Measurements from ENCODE around the gene CTNNA2.

CTNNA2 gene

DNA sequence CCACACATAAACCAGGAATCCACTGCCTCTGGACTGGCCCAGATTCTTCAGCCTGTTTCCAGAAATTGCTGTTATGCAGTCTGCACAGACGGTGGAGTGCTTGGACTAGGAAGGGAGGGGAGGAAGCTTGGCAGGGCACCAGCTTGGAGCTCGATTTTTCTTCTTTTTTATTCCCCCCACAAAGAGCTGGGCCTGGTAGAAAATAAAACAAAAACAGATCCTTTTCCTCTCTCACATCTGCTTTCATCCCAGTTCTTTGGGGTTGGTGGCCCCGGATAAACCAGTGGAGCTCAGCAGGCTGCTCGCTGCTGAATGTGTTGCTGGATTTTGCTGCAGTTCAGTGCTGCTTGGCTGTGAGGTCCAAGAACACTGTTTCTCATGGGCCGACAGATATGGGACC lies 775.7 kb downstream of the CTNNA2 start:
- no peak for DNase-seq (ENCODE audit: low read depth)

DNA sequence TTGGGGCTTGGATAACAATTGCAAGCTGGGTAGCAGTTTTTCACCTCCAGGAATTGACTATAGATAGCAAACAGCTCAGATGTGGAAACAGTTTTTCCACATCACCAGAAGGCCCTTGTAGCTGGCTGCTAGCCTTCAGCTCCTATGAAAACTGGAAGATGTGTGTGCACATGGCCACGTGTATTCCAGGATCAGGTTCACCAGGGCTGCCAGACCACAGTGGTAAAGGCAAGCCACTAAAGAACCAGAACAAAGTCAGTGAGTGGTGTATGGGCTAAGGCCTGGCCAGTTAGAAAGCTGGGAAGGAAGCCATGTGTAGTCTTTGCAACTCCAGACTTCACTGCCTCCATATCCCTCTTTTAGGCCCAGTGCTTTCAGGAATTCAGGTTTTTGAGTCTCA lies 778.8 kb downstream of the CTNNA2 start:
- DNase-seq (ENCODE audit: low read depth), result no peak

DNA sequence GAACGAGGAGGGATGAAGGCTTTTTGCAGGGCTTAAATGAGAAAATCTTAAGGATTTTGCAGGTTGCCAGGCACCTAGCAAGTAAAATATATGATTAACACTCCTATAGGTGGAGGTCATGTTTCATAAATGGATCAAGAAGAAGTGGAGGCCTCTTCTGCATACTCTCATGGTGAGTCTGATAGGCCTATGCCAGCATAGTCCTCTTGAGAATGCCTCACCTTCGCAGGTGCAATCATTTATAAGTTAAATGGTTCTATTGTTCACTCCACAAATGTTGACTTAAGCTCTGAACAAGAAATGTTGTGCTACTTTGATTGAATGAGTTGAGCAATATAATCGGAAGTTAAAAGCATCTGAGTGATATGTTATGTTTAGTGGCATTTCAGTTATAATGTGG lies 779.6 kb downstream of the CTNNA2 start:
- no peak for DNase-seq (ENCODE audit: low read depth)

DNA sequence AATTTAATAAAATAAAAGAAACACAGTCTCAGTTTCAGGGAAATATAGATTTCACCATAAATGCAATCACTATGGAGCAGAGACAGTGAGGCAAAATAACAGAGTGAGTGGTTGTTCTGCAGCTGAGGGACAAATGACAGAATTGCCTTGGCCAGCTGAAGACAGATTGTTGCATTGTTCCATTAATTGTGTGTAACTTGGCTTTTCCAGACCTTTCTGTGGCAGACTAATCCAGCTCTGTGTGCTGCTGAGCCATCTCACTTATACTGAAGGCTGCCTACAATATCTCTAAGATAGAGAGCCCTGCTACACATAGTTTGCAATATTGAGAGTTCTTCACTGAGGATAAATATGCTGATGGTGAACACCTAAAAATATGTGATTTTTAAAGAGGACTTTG lies 780.2 kb downstream of the CTNNA2 start:
- DNase-seq (ENCODE audit: low read depth), result no peak

DNA sequence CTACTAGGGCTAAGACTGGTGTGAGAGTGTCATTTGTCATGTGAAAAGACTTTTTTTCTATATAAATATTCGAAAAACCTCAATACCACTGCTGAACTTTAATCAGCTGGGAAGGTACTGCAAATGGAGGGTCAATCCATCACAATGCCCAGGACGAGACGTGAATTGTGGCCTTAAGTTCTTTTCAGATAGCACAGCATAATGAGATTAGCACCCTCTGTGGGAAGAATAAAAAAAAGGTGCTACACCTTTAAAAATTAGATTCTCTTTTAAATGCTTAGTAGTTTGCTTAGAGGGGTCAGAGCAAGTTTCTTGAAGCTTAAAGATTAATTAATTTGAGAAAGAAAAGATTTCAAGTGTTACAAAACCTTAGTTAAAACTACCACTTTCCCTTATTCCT lies 786.1 kb downstream of the CTNNA2 start:
- no peak for DNase-seq (ENCODE audit: low read depth)

DNA sequence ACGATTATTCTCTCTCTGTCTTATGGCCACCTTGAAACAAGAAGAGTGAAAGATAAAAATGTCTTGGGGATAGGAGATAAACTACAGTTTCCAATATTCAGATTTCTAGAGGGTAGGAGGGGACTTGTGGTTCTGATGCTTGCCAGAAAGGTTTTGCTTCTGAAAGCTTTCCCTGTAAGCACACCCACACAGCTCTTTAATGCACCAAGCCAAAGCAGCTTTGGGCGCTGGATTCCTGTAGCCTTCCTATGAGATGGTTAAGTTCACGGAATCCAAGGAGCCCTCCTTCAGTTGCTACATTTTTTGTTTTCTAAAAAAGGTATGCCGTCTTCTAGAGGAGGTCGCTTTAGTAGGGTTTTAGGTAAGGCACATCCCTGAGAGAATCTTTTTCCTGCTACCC lies 786.8 kb downstream of the CTNNA2 start:
- DNase-seq (ENCODE audit: low read depth), result no peak

DNA sequence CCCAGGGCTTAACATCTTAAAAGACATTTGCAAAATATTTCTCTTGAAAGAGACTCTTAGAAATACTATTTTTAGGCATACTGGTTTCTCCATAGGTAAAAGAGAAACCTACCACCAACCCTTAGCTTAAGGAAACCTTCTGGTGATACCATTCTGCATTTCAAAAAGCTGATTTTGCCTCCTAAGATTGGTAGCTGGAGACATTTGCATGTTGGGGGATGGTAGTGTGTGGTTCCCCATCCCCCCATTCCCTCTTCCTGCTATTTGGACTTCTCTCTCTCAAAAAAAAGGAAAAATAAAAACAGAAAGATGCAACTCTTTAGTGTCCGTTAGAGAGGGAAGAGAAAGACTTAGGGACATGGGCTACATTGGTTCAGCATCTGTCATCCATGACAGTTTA lies 787.5 kb downstream of the CTNNA2 start:
- DNase-seq (ENCODE audit: low read depth), result no peak

DNA sequence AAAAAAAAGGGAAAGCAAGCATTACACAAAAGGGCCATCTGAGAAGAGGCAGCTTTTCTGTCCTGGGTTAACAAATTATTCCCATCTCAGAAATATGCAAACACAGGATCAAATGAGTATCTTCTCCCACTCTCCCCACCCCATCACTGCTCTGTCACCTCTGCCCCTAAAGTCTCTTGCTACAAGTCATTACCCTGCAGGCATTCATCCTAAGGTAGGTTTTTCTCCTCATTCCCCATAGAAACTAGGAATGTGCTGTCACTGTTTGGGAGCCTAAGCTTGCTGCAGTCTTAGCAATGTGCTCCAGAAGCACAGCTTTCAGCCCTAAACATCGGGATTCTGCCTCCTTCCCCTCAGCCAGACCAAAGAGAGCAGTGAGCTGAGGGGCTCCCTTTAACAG lies 788.1 kb downstream of the CTNNA2 start:
- DNase-seq (ENCODE audit: low read depth), result no peak

DNA sequence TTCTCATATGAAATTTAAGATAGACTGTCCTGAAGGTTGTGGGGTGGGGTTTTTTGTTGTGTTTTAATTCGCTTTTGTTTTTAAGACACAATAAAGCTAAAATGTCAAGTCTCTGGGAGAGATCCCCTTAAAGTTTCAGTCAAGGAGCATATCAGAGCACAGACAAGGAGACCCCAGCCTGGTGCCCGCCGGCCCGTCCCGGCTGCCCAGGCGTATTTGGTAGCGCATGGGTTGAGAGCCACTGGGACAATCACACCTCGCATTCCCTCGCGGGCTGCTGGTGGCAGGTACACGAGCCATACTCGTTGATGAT lies 789.1 kb downstream of the CTNNA2 start:
- DNase-seq (ENCODE audit: low read depth), result no peak

DNA sequence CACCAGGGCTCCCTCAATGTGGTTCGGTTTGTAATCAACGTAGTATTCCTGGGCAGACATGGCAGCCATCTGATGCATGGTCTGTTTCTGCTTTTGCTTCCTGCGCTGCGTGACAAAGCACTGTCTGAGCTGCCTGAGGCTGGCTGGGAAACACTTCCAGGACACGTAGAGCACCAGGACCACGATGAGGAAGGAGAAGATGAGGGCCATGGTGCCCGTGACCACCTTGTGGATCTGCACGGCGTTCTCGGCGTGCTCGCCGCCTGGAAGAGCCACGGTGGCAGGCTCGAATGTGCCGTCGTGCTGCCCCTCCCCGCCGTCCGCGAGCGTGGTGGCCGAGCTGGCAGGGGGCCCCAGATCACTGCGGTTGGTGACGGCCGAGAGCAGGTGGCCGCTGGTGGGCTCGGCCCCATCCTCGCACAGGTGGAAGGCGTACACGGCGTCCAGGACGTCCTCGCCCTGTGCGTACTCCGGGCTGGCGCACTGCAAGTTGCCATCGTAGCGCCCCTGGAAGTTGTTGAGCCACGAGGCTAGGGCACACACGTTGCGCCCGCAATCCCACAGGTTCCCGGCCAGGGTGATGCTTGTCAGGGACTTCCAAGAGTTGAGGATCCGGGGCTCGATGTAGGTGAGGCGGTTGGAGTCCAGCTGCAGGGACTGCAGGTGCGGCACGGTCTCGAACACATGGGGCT lies 789.6 kb downstream of the CTNNA2 start:
- DNase-seq (ENCODE audit: low read depth), result no peak

DNA sequence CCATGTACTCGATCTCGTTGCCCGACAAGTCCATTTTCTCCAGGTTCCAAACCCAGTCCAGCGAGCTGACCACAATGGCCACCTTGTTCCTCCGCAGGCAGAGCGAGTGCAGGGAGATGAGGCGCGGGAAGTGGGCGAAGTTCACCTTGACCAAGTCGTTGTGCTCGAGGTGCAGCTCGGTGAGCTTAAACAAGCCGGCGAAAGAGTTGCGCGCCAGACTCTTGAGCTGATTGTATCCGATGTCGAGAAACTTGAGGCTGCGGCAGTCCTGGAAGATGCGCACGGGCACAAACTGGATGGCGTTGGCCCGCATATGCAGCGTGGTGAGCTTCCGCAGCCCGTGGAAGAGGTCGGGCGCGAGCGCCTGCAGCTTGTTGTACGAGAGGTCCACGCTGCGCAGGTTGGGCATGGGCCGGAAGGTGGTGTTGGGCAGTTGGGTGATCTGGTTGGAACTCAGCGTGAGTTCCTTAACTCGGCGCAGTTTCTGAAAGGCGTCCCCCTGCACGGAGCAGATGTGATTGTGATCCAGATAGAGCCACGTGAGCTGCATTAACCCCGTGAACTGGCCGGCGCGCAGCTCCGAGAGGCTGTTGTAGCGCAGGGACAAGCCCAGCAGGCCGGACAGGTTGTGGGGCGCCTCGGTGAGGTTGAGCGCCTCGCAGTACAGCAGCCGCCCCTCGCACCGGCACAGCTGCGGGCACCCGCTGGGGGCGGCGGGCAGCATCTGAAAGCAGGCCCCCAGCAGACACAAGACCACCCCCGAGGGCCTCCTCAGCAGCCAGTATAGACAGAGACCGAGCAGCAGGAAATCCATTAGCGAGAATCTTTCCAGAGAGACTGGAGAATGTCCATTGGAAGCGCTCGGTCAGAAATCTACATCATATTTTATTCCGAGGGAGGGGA lies 790.4 kb downstream of the CTNNA2 start:
- no peak for DNase-seq (ENCODE audit: low read depth)

DNA sequence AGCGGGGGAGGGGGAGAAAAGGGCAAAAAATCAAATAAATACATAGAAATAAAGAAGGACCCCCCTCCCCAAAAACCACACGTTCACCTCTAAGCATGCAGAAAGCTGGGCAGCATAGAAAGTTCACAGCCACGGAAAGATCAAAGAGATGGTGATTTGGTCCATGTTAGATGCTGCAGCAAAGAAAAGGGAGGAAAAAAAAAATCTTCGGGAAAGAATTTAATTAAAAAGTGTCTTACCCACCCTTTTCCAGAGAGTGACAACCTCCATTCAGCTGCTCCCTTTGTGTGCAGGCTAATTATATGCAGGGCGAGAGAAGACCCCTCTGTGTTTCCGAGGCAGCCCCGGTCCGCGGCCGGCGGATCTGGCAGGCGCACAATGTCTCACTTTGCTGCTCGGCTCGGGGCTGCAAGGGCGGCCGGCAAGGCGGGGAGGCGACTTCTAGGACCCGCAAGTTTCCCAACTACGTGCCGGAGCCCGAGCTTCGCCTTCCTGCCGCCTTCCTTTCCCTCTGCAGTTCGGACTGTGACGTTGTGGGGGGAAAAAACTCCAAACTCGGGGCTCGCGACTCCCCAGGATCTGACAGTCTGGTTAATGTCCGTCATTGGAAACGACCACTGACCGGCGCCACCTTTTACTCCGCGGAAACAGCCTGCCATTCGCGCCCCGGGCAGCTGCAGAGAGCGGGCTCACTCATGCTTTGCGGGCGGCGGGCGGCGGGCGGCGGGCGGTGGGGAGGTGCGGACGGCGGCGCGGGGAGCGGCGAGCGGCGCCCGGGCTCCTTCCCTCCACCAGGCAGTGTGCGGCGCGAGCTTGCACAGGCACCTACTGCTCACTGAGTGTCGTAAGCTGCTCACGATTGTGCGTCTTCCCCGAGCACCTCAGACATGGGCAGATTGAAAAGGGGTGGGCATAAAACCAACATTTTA lies 791.3 kb downstream of the CTNNA2 start, which contains the start of gene LRRTM1:
LRRTM1 (minus strand) TSS at position 844 of the 929 bp plus-strand sequence. CDS start 933 bp downstream, outside the sequence.
- DNase-seq (ENCODE audit: low read depth), result no peak

DNA sequence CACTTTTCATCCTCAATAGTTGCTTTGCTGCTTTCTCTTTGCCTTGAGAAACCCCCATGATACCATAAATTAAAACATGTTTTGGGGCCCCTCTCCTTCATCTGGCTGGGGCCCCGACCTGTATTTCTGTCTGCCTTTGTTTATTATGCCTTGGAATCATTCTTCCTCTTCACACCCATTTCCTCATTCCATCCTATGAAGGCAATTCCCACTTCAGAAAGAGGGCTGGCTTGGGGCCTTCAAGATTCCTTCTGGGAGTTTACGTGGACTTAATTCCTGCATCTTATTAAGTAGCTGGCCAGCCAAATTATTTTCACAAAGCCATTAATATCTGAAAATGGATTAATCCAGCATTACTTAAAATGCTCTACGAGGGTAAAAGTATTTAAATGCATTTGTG lies 798.5 kb downstream of the CTNNA2 start:
- DNase-seq (ENCODE audit: low read depth), result no peak

DNA sequence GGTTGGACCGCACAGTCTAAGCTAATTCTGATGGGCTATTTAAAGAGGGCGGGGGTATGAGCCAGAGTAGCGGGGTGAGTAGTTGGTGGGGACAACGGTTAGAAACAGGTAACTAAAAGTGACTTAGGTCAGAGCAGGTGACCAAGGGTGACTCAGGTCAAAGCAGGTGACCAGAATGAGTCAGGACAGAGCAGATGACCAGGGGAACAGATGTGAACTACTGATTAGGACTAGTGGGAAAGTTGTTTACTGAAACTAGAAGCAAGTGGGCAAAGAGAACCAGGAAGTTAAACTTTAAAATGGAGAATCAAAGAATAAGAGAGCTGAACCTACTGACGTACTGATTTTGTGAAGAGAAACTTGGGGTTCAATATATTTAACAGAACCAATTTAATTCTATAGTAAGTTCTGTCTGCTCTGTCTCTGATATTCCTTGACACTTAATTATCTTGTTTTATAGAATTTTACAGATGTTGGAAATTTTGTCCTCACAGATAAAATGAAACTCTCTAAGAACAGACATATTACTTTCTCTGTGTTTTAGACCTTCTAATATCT lies 799.5 kb downstream of the CTNNA2 start:
- DNase-seq (ENCODE audit: low read depth), result no peak

DNA sequence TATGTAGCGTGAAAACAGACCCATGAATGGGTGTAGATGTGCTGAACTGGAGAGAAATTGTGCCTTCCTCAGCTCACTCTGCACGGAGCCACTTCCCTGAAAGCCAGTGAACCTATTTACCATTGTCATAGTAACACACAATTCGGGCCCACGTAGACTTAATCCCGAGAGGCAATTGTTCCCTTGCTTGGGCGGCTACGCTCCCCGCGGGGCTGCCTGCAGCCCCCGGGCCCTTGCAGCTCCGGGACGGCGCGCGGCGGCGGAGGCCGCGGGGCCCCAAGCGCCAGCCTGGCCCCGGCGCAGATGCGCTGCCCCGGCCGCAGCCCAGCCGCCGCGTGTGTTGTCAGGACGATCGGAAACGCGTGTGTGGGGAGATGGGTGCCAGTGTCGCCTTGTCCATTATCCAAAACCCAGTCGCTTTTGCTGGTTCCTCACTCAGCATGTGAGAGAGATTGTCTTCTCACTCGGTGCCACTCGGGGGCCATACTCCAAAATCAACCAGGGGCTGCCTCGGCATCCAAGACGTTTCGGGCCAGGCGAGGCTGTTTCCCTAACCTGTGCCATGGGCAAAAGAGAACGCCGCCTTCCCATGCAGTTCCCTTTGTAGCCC lies 809.6 kb downstream of the CTNNA2 start:
- DNase-seq (ENCODE audit: low read depth), result no peak

DNA sequence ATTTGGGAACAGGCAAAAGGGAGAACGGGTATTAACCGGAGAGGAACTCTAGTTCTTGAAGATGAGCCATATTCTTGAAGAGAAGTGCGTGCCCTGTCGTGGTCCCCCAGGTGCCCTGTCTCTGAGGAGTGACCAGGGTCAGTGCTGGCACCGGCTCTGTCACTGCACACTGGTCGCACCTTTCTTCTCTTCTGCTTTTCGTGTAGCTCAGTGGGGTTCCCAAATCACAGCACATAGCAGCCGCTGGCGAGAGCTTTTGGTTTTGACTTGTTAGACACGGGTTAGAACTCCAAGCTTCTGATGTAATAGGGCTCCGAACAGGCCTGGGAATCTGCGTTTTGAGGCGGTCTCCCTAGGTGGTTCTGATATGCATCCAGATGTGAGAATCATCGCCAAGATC lies 810.1 kb downstream of the CTNNA2 start:
- no peak for DNase-seq (ENCODE audit: low read depth)

DNA sequence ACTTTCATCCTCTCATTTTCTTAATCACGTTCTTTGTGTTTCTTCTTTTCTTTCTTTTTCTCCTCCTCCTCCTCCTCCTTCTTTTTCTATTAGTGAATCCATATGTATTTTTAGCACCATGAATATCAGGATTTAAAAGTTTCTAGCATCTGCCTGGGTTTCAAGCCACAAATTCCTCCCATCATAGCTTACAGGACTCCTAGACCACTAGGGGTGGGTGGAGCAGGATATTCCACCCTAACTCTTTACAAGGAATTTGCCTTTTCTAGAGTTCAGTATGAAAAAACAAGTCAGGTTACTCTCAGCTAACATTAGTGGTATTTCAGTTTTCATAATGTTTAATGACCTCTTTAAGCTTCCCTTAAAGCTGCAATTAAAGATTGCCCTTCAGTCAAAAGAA lies 810.8 kb downstream of the CTNNA2 start:
- DNase-seq (ENCODE audit: low read depth), result no peak

DNA sequence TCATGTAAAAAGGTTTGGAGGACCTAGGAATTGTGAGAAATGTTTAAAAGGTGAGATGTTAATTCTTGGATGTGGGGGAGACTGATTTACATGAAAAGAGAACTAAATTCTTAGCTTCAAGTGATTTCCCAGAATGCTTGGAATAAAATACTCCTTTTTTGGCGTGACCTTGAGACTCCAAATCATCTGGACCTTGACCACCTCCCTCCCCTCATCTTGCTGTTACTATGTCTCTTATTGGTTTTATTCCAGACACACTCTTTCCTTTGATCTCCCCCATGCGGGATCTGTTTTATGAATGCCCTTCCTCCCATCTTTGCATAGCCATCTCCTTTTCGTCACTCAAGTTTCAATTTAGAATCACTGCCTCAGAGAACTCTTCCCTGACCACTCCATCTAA lies 811.7 kb downstream of the CTNNA2 start:
- no peak for DNase-seq (ENCODE audit: low read depth)

DNA sequence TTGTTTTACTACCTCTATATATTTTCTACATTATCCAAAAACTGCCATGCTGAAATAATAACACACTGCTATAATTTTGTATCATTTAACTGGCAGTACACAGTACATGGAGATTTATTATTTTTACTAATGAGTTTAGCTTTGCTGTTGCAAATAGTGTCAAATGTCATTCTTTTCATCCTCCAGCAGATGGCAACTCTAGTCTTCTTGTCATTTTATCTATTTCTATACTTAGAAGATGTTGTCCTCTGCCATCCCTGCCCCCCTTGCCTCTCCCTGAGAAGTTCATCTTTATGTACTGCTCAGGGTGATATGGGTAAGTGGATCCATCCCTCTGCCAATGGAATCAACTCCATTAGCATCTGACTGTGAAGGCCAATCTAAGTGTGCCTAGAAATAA lies 813.4 kb downstream of the CTNNA2 start:
- no peak for DNase-seq (ENCODE audit: low read depth)

DNA sequence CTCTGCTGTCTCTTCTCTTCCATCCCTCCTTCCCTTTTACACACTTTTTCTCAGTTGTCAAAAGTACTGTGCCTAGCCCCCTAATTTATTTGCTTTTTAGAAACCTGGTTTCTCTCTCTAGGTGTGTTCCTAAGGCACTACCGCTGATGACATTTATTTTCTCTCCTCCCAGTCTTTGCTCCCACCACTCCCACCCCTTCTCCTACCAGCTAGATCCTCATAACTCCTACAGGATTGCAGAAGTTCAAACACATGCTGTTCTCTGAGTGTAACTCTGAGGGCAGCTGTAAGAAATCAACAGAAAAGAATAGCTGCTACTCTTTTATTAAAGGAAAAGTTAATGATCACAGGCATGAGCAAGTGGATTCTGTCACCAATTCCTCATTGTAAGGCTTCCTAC lies 814.0 kb downstream of the CTNNA2 start:
- no peak for DNase-seq (ENCODE audit: low read depth)

DNA sequence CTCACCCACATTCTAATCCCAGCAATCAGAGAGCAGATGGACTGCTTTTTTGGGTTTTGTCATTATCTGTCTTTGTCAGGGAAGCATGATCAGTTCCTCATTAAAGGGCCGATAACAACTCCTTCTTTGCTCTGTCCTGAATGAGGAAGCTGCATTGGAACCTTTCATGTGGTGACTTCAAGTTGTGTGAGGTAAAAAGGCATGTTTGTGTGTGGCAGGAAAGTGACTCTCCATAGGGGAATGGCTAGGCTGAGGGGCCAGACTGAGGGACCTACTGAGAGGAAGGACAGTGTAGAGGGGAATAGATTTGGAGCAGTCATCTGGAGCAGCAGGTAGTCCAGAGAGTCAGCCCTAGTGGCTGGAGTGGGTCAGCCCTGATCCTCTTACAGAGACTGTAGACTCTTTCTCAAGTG lies 815.3 kb downstream of the CTNNA2 start:
- no peak for DNase-seq (ENCODE audit: low read depth)

DNA sequence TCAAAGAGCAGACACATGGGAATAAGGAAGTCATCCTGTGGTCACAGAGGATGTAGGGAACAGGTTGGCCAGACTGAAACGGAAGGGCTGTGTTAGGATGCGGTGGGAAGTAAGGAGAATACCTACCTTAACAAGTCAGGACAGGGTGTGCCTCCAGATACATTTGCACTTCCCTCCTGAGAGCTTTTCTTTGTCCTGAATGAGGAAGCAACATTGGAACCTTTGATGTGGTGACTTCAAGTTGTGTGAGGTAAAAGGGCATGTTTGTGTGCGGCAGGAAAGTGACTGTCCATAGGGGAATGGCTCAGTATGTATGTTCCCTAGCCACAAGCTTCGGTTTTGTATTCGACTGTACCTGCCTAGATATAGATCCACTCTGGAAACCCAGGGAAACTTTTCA lies 816.6 kb downstream of the CTNNA2 start:
- DNase-seq (ENCODE audit: low read depth), result no peak
